ENCODE data around the gene B3GNT3. TPM values are rescaled to one million over a fixed set of nuclear protein-coding genes. Genes with fewer than 3 reads are reported as not detected.

The B3GNT3 gene
- total and polyA plus RNA-seq, 2 donors (not counting 1 experiment from before 2014, with no cell fraction given), result 0.06 TPM; not detected in 1

DNA sequence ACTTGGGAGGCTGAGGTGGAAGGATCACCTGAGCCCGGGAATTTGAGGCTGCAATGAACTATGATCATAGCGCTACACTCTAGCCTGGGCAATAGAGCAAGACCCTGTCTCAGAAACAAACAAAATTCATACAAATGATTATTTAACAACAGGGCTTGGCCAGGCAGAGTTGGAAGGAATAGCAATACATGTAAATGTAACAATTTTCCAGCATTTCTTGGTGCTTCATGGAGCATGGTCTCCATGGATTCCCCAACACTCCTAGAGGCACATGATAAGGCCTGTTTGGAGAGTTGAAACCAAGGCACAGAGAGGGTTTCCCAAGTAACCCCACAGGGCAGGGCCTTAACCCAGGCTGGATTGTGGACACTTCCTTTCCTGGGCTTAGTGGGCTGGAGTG lies 16.2 kb downstream of the B3GNT3 start:
- no peak overlapping the region for H2AFZ ChIP-seq (ENCODE audit: insufficient read depth, low read depth, low read length, poor library complexity, severe bottlenecking)
- DNase-seq (no peak), ATAC-seq (ENCODE audit: low read depth) (no peak)
- H3K4me3 Mint-ChIP-seq, result no peak overlapping the region
- H3K9ac ChIP-seq (ENCODE audit: low read length), result no peak overlapping the region
- no peak overlapping the region for H3K27ac Mint-ChIP-seq
- no peak overlapping the region for H3K4me2 ChIP-seq (replicated peaks; ENCODE audit: low read depth, low read length, poor library complexity, severe bottlenecking)
- H3K4me3 ChIP-seq (ENCODE audit: control extremely low read depth in 1 of 5, extremely low read depth in 1 of 5, insufficient read depth in 1 of 5, low read depth in 2 of 5, low read length in 4 of 5), result no peak overlapping the region
- peaks cover 9% of the 10 kb centered on the region for H3K27me3 Mint-ChIP-seq
- no peak overlapping the region for H3K27ac ChIP-seq (ENCODE audit: low read length in 2 of 2)
- no CpG with 5 or more reads among the region's 2 CpGs for WGBS (ENCODE audit: insufficient coverage)
- no peaks in the 10 kb centered on the region for H4K20me1 ChIP-seq (ENCODE audit: control insufficient read depth, insufficient read depth, low read length, poor library complexity, severe bottlenecking)
- TF ChIP-seq, protein P1, sequence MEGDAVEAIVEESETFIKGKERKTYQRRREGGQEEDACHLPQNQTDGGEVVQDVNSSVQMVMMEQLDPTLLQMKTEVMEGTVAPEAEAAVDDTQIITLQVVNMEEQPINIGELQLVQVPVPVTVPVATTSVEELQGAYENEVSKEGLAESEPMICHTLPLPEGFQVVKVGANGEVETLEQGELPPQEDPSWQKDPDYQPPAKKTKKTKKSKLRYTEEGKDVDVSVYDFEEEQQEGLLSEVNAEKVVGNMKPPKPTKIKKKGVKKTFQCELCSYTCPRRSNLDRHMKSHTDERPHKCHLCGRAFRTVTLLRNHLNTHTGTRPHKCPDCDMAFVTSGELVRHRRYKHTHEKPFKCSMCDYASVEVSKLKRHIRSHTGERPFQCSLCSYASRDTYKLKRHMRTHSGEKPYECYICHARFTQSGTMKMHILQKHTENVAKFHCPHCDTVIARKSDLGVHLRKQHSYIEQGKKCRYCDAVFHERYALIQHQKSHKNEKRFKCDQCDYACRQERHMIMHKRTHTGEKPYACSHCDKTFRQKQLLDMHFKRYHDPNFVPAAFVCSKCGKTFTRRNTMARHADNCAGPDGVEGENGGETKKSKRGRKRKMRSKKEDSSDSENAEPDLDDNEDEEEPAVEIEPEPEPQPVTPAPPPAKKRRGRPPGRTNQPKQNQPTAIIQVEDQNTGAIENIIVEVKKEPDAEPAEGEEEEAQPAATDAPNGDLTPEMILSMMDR (IDR thresholded peaks at IDR 0.05), result no peak
- no peak for TF ChIP-seq EZH2 (IDR thresholded peaks at IDR 0.05; ENCODE audit: borderline replicate concordance, insufficient read depth, low read depth, low read length, poor library complexity, severe bottlenecking)
- CTCF ChIA-PET, result interaction anchor here (0.7 kb wide), 1 partner anchor 8 kb away, joined by 3 read pairs; no protein-coding TSS in a partner anchor
- peaks cover 0 to 5% (median 0%) of the 10 kb centered on the region in 3 donors for H3K9me3 ChIP-seq (ENCODE audit: control extremely low read depth in 1 of 3, control insufficient read depth in 2 of 3, insufficient read depth in 1 of 3, low read length in 2 of 3)
- POLR2A ChIA-PET, result no interaction called here
- no peaks in the 10 kb centered on the region for H3K9me3 Mint-ChIP-seq (ENCODE audit: insufficient read depth)
- H3K79me2 ChIP-seq (ENCODE audit: control insufficient read depth, insufficient read depth, low read length), result no peaks in the 10 kb centered on the region
- peaks cover 0 to 19% (median 4%) of the 10 kb centered on the region in 4 experiments for H3K27me3 ChIP-seq (replicated peaks in 1 of 4; ENCODE audit: control extremely low read depth in 1 of 4, control insufficient read depth in 3 of 4, insufficient read depth in 4 of 4, low read length in 3 of 4)
- H3K4me1 Mint-ChIP-seq, result peaks cover 5% of the 10 kb centered on the region
- intact Hi-C loops (cut with micrococcal nuclease), result no loop called here
- peaks cover 0 to 9% of the 10 kb centered on the region in 2 donors for H3K4me1 ChIP-seq (ENCODE audit: control insufficient read depth in 2 of 2, insufficient read depth in 2 of 2, low read length in 2 of 2)
- H3K36me3 ChIP-seq (replicated peaks in 1 of 2; ENCODE audit: control extremely low read depth in 1 of 2, control insufficient read depth in 1 of 2, extremely low read depth in 1 of 2, insufficient read depth in 2 of 2, low read length in 1 of 2), result no peaks in the 10 kb centered on the region

DNA sequence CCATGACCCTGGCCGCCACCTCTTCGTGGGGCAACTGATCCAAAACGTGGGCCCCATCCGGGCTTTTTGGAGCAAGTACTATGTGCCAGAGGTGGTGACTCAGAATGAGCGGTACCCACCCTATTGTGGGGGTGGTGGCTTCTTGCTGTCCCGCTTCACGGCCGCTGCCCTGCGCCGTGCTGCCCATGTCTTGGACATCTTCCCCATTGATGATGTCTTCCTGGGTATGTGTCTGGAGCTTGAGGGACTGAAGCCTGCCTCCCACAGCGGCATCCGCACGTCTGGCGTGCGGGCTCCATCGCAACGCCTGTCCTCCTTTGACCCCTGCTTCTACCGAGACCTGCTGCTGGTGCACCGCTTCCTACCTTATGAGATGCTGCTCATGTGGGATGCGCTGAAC lies 16.7 kb downstream of the B3GNT3 start:
- Mint-ChIP-seq H3K27me3 (peaks cover 9% of the 10 kb centered on the region), H3K4me1 (peaks cover 5% of the 10 kb centered on the region), H3K9me3 (ENCODE audit: insufficient read depth) (no peaks in the 10 kb centered on the region), H3K4me3 (no peak overlapping the region), H3K27ac (no peak overlapping the region)
- ChIA-PET POLR2A (no interaction called here), CTCF (no interaction called here)
- DNase-seq (no peak), ATAC-seq (ENCODE audit: low read depth) (no peak)
- H3K36me3 ChIP-seq (replicated peaks in 1 of 2; ENCODE audit: control extremely low read depth in 1 of 2, control insufficient read depth in 1 of 2, extremely low read depth in 1 of 2, insufficient read depth in 2 of 2, low read length in 1 of 2), result no peaks in the 10 kb centered on the region
- no peak overlapping the region for H2AFZ ChIP-seq (ENCODE audit: insufficient read depth, low read depth, low read length, poor library complexity, severe bottlenecking)
- H3K4me1 ChIP-seq (ENCODE audit: control insufficient read depth in 2 of 2, insufficient read depth in 2 of 2, low read length in 2 of 2), result peaks cover 0 to 9% of the 10 kb centered on the region in 2 donors
- no peaks in the 10 kb centered on the region for H4K20me1 ChIP-seq (ENCODE audit: control insufficient read depth, insufficient read depth, low read length, poor library complexity, severe bottlenecking)
- WGBS (ENCODE audit: insufficient coverage), result 91% methylated on average over 20 of the region's 20 CpGs
- peaks cover 0 to 15% (median 4%) of the 10 kb centered on the region in 4 experiments for H3K27me3 ChIP-seq (replicated peaks in 1 of 4; ENCODE audit: control extremely low read depth in 1 of 4, control insufficient read depth in 3 of 4, insufficient read depth in 4 of 4, low read length in 3 of 4)
- TF ChIP-seq, protein P1 (IDR thresholded peaks at IDR 0.05), result no peak
- TF ChIP-seq EZH2 (IDR thresholded peaks at IDR 0.05; ENCODE audit: borderline replicate concordance, insufficient read depth, low read depth, low read length, poor library complexity, severe bottlenecking), result no peak
- H3K27ac ChIP-seq (ENCODE audit: low read length in 2 of 2), result no peak overlapping the region
- H3K9me3 ChIP-seq (ENCODE audit: control extremely low read depth in 1 of 3, control insufficient read depth in 2 of 3, insufficient read depth in 1 of 3, low read length in 2 of 3), result peaks cover 0 to 5% (median 0%) of the 10 kb centered on the region in 3 donors
- H3K4me2 ChIP-seq (replicated peaks; ENCODE audit: low read depth, low read length, poor library complexity, severe bottlenecking), result no peak overlapping the region
- intact Hi-C loops (cut with micrococcal nuclease), result no loop called here
- H3K9ac ChIP-seq (ENCODE audit: low read length), result no peak overlapping the region
- no peak overlapping the region for H3K4me3 ChIP-seq (ENCODE audit: control extremely low read depth in 1 of 5, extremely low read depth in 1 of 5, insufficient read depth in 1 of 5, low read depth in 2 of 5, low read length in 4 of 5)
- no peaks in the 10 kb centered on the region for H3K79me2 ChIP-seq (ENCODE audit: control insufficient read depth, insufficient read depth, low read length)

All from B cell (primary cell).